ENCODE measurements around the gene DCDC2. TPM values are rescaled to one million over a fixed set of nuclear protein-coding genes. Genes with fewer than 3 reads are reported as not detected.
"Not testable (repeated sequence)": the region's sequence is repeated elsewhere in the genome, so short reads cannot be mapped to it uniquely, and the experiment has no call there.

DCDC2 gene
- total RNA-seq, 1 donor from 2014 or later, result 0.30 TPM

GRCh38 chr6:24249926-24250325, 107.9 kb downstream of the DCDC2 start:
- Mint-ChIP-seq H3K9me3 (ENCODE audit: low read depth) (peaks cover 8% of the 10 kb centered on the region), H3K27ac (ENCODE audit: unreplicated experiment) (no peak overlapping the region), H3K27me3 (ENCODE audit: low read depth) (peaks cover 2% of the 10 kb centered on the region), H3K36me3 (ENCODE audit: low read depth) (peaks cover 3% of the 10 kb centered on the region), H3K4me3 (ENCODE audit: unreplicated experiment) (no peak overlapping the region), H3K4me1 (ENCODE audit: low read depth) (no peaks in the 10 kb centered on the region)
- DNase-seq (ENCODE audit: low spot score), result no peak
- no peak for TF ChIP-seq CTCF (IDR thresholded peaks at IDR 0.05)

GRCh38 chr6:24245275-24245674, 112.6 kb downstream of the DCDC2 start:
- TF ChIP-seq CTCF (IDR thresholded peaks at IDR 0.05), result no peak
- no peak overlapping the region for H3K4me3 Mint-ChIP-seq (ENCODE audit: unreplicated experiment)

GRCh38 chr6:24242924-24243323, 114.9 kb downstream of the DCDC2 start:
- DNase-seq (ENCODE audit: low spot score), result no peak
- Mint-ChIP-seq H3K27me3 (ENCODE audit: low read depth) (no peaks in the 10 kb centered on the region), H3K4me3 (ENCODE audit: unreplicated experiment) (no peak overlapping the region), H3K4me1 (ENCODE audit: low read depth) (no peaks in the 10 kb centered on the region), H3K36me3 (ENCODE audit: low read depth) (no peaks in the 10 kb centered on the region), H3K9me3 (ENCODE audit: low read depth) (no peaks in the 10 kb centered on the region), H3K27ac (ENCODE audit: unreplicated experiment) (no peak overlapping the region)
- TF ChIP-seq CTCF (IDR thresholded peaks at IDR 0.05), result no peak

More at GRCh38 chr6:24245275-24245674, 112.6 kb downstream of the DCDC2 start:
- Mint-ChIP-seq H3K27me3 (ENCODE audit: low read depth) (no peaks in the 10 kb centered on the region), H3K4me1 (ENCODE audit: low read depth) (no peaks in the 10 kb centered on the region), H3K27ac (ENCODE audit: unreplicated experiment) (no peak overlapping the region), H3K9me3 (ENCODE audit: low read depth) (no peaks in the 10 kb centered on the region), H3K36me3 (ENCODE audit: low read depth) (no peaks in the 10 kb centered on the region)
- DNase-seq (ENCODE audit: low spot score), result no peak

- not testable (repeated sequence) for H3K4me3 Mint-ChIP-seq (ENCODE audit: unreplicated experiment); H3K4me1 Mint-ChIP-seq (ENCODE audit: low read depth); DNase-seq (ENCODE audit: low spot score); H3K27ac Mint-ChIP-seq (ENCODE audit: unreplicated experiment); H3K36me3 Mint-ChIP-seq (ENCODE audit: low read depth); H3K27me3 Mint-ChIP-seq (ENCODE audit: low read depth); H3K9me3 Mint-ChIP-seq (ENCODE audit: low read depth)
Measured at GRCh38 chr6:24241779-24242178, 116.1 kb downstream of the DCDC2 start.

GRCh38 chr6:24240943-24241342, 116.9 kb downstream of the DCDC2 start:
- Mint-ChIP-seq H3K27ac (ENCODE audit: unreplicated experiment) (no peak overlapping the region), H3K27me3 (ENCODE audit: low read depth) (no peaks in the 10 kb centered on the region), H3K4me3 (ENCODE audit: unreplicated experiment) (no peak overlapping the region), H3K4me1 (ENCODE audit: low read depth) (no peaks in the 10 kb centered on the region), H3K36me3 (ENCODE audit: low read depth) (no peaks in the 10 kb centered on the region), H3K9me3 (ENCODE audit: low read depth) (no peaks in the 10 kb centered on the region)
- no peak for DNase-seq (ENCODE audit: low spot score)
- TF ChIP-seq CTCF (IDR thresholded peaks at IDR 0.05), result no peak

- DNase-seq (ENCODE audit: low spot score), result no peak
- no peaks in the 10 kb centered on the region for H3K4me1 Mint-ChIP-seq (ENCODE audit: low read depth)
- no peak overlapping the region for H3K27ac Mint-ChIP-seq (ENCODE audit: unreplicated experiment)
- no peak overlapping the region for H3K4me3 Mint-ChIP-seq (ENCODE audit: unreplicated experiment)
- no peaks in the 10 kb centered on the region for H3K9me3 Mint-ChIP-seq (ENCODE audit: low read depth)
- H3K27me3 Mint-ChIP-seq (ENCODE audit: low read depth), result no peaks in the 10 kb centered on the region
- no peak for TF ChIP-seq CTCF (IDR thresholded peaks at IDR 0.05)
- H3K36me3 Mint-ChIP-seq (ENCODE audit: low read depth), result no peaks in the 10 kb centered on the region
Measured at GRCh38 chr6:24240380-24240928, 117.4 kb downstream of the DCDC2 start.

Measured in chondrocyte (in vitro differentiated cells).